Omental fat pad (tissue), 4 donors: ENCODE measurements around the gene CORO2A. TPM values are rescaled to one million over a fixed set of nuclear protein-coding genes. Genes with fewer than 3 reads are reported as not detected.

Experiments
- ATAC-seq: fragments of 150-250 bp; one replicate; pipeline ENCODE4 v1.9.1; 2016; ENCODE audit warnings: mild to moderate bottlenecking, moderate library complexity; ENCODE audit not compliant: low FRiP score
- DNase-seq: peaks from one replicate; pipeline ENCODE4 v3.0.0-alpha.2; 2019; ENCODE audit warnings: low spot score
- CTCF ChIP-seq, 3 donors: fragments of 450-650 bp; IDR thresholded peaks; one replicate each; pipeline ENCODE4 v1.5.1; 2016 to 2017; ENCODE audit warnings: antibody characterized with exemption in 3 of 3, mild to moderate bottlenecking in 3 of 3, moderate library complexity in 2 of 3
- total RNA-seq, 4 donors: library from RNA; depleted of rRNA; stranded (reverse); fragments of >200 nt; gene quantifications; one replicate each; pipeline ENCODE4 v1.1.0, GENCODE V29; 2016

The CORO2A gene
- total RNA-seq, 4 donors from 2014 or later = 0.56 to 4.4 (median 2.9) TPM

GRCh38 chr9:98136489-98136888, 55.9 kb downstream of the CORO2A start:
- no peak for TF ChIP-seq CTCF (IDR thresholded peaks at IDR 0.05)
- DNase-seq (no peak), ATAC-seq (no peak)

GRCh38 chr9:98135938-98136337, 56.5 kb downstream of the CORO2A start:
- DNase-seq (no peak), ATAC-seq (no peak)
- TF ChIP-seq CTCF (IDR thresholded peaks at IDR 0.05) = no peak

GRCh38 chr9:98135558-98135934, 56.9 kb downstream of the CORO2A start:
- no peak for DNase-seq
- TF ChIP-seq CTCF (IDR thresholded peaks at IDR 0.05) = no peak
- no peak for ATAC-seq

- DNase-seq = no peak
- TF ChIP-seq CTCF (IDR thresholded peaks at IDR 0.05) = no peak
- no peak for ATAC-seq
Measured at GRCh38 chr9:98134702-98135557, 57.5 kb downstream of the CORO2A start.

GRCh38 chr9:98132806-98133631, 59.4 kb downstream of the CORO2A start:
- ATAC-seq (no peak), DNase-seq (no peak)
- TF ChIP-seq CTCF (IDR thresholded peaks at IDR 0.05) = no peak

GRCh38 chr9:98132158-98132557, 60.3 kb downstream of the CORO2A start:
- no peak for DNase-seq
- TF ChIP-seq CTCF (IDR thresholded peaks at IDR 0.05) = no peak
- ATAC-seq = no peak
